K562 (cell line): Measurements from ENCODE around the gene PRC1. TPM values are rescaled to one million over a fixed set of nuclear protein-coding genes. Genes with fewer than 3 reads are reported as not detected.

Source experiments
- ATAC-seq: fragments of 200-7000 bp; cut with Tn5 transposase; 3 replicates; pipeline ENCODE4 v1.9.1; 2020; ENCODE audit warnings: moderate library complexity
- BruUV-seq: library from RNA; stranded (reverse); fragments of 400-500 nt; replicated peaks from 2 replicates; lab custom pipeline; 2021; lab: Mats Ljungman, UMichigan
- CTCF ChIA-PET: fragments of 300-600 bp; formaldehyde crosslinking; extraction: SDS; loops from one replicate; lab custom pipeline; 2021; ENCODE audit warnings: low intra/inter-chr PET ratio; lab: Yijun Ruan, JAX
- POLR2A ChIA-PET: fragments of 300-600, 350-650 bp; sonication (Branson Sonifier 250); formaldehyde crosslinking; extraction: SDS; loops from one replicate; lab custom pipeline; 2021; ENCODE audit warnings: antibody characterized with exemption, inconsistent platforms; lab: Yijun Ruan, JAX
- DNase-seq, 4 experiments: peaks; one replicate each; pipeline versions ENCODE4 v3.0.0 to v3.0.0-alpha.2; 2011 to 2018; ENCODE audit warnings: low spot score in 3 of 4, mixed read lengths in 3 of 4; ENCODE audit errors: extremely low read depth in 1 of 4
- FAIRE-seq: peaks from 2 replicates; lab custom pipeline; 2011; peaks lifted over from hg19 to GRCh38; lab: Jason Lieb, UNC
- H2AFZ ChIP-seq: 2 replicates; pipeline ENCODE4 v1.6.0; 2011; ENCODE audit warnings: low read depth, low read length, control low read depth, inconsistent platforms
- H3K27ac ChIP-seq: fragments of 200-600 bp; 3 replicates; pipeline ENCODE4 v1.8.0; 2011; ENCODE audit warnings: low read depth, mild to moderate bottlenecking, control low read depth, inconsistent platforms, low read length, moderate library complexity, mixed read lengths; ENCODE audit errors: extremely low read depth
- H3K27me3 ChIP-seq, 2 experiments: fragments of 300-600 bp in 1 of 2; 2 replicates in 1 of 2; 3 replicates in 1 of 2; pipeline versions ENCODE4 v1.6.0 to v1.8.0; 2011; ENCODE audit warnings: inconsistent platforms in 2 of 2, low read length in 2 of 2, mild to moderate bottlenecking in 1 of 2, mixed read lengths in 1 of 2, moderate library complexity in 1 of 2; ENCODE audit not compliant: control insufficient read depth in 2 of 2, insufficient read depth in 2 of 2
- H3K36me3 ChIP-seq: fragments of 300-600 bp; 3 replicates; pipeline ENCODE4 v1.8.0; 2011; ENCODE audit warnings: mild to moderate bottlenecking, low read length, inconsistent platforms; ENCODE audit not compliant: control insufficient read depth, insufficient read depth
- H3K4me1 ChIP-seq, 2 experiments: fragments of 200-600 bp in 1 of 2; replicated peaks in 1 of 2; 2 replicates in 1 of 2; 3 replicates in 1 of 2; pipeline versions ENCODE4 v1.5.1 to v1.8.0; 2011; ENCODE audit warnings: inconsistent platforms in 2 of 2, low read length in 2 of 2, mild to moderate bottlenecking in 1 of 2, mixed read lengths in 1 of 2, moderate library complexity in 1 of 2; ENCODE audit not compliant: control insufficient read depth in 2 of 2, insufficient read depth in 2 of 2
- H3K4me2 ChIP-seq: 2 replicates; pipeline ENCODE4 v1.6.1; 2011; ENCODE audit warnings: low read length, control low read depth, inconsistent platforms, mixed read lengths; ENCODE audit not compliant: insufficient read depth
- H3K4me3 ChIP-seq: fragments of 200-600 bp; sonication (generic), shearing (Covaris generic); 2 replicates; pipeline ENCODE4 v1.5.1; 2016; ENCODE audit warnings: control low read depth, inconsistent platforms
- H3K79me2 ChIP-seq: fragments of 200-600 bp; 3 replicates; pipeline ENCODE4 v1.8.0; 2011; ENCODE audit warnings: low read length, inconsistent platforms; ENCODE audit not compliant: control insufficient read depth, insufficient read depth
- H3K9ac ChIP-seq, 2 experiments: 2 replicates each; pipeline versions ENCODE4 v1.6.0 to v1.6.1; 2011; ENCODE audit warnings: low read depth in 2 of 2, low read length in 2 of 2, control low read depth in 1 of 2, inconsistent platforms in 1 of 2, mild to moderate bottlenecking in 1 of 2, mixed read lengths in 1 of 2; ENCODE audit not compliant: insufficient read depth in 1 of 2
- H3K9me1 ChIP-seq: one replicate; pipeline ENCODE4 v1.6.0; 2011; ENCODE audit warnings: inconsistent platforms, mild to moderate bottlenecking, low read length, moderate library complexity; ENCODE audit not compliant: control insufficient read depth, insufficient read depth
- H3K9me3 ChIP-seq: replicated peaks from 2 replicates; pipeline ENCODE4 v1.5.1; 2011; ENCODE audit warnings: low read depth, low read length, inconsistent platforms; ENCODE audit not compliant: control insufficient read depth, insufficient read depth
- H4K20me1 ChIP-seq: replicated peaks from 2 replicates; pipeline ENCODE4 v1.6.1; 2011; ENCODE audit warnings: low read length, inconsistent platforms, mixed read lengths; ENCODE audit not compliant: control insufficient read depth, insufficient read depth
- ARID1B ChIP-seq: fragments of 450-650 bp; IDR thresholded peaks from 2 replicates; pipeline ENCODE4 v1.6.1; 2016; ENCODE audit warnings: antibody characterized with exemption, mild to moderate bottlenecking, inconsistent platforms
- CCAR2 ChIP-seq: fragments of 200-400 bp; formaldehyde crosslinking; IDR thresholded peaks from 2 replicates; pipeline ENCODE4 v1.6.1; 2017; ENCODE audit warnings: mild to moderate bottlenecking, low read depth, low read length
- CGGBP1 ChIP-seq: fragments of 250-450 bp; sonication (Bioruptor Pico); IDR thresholded peaks from 2 replicates; pipeline ENCODE4 v1.9.0; 2021; ENCODE audit warnings: mild to moderate bottlenecking
- HMG20B ChIP-seq: fragments of 250-450 bp; sonication (Bioruptor Pico); IDR thresholded peaks from 2 replicates; pipeline ENCODE4 v1.5.0; 2021; ENCODE audit warnings: mild to moderate bottlenecking
- HSF4 ChIP-seq: fragments of 250-450 bp; sonication (Bioruptor Pico); IDR thresholded peaks from 2 replicates; pipeline ENCODE4 v2.1.2; 2022; ENCODE audit warnings: mild to moderate bottlenecking, moderate library complexity, borderline replicate concordance
- JUNB ChIP-seq: fragments of 450-650 bp; formaldehyde crosslinking; conservative IDR thresholded peaks from 2 replicates; pipeline ENCODE4 v1.4.0; 2020; ENCODE audit warnings: mild to moderate bottlenecking
- PHB ChIP-seq: fragments of 250-450 bp; sonication (Bioruptor Pico); IDR thresholded peaks from 2 replicates; pipeline ENCODE4 v1.5.0; 2021
- ZNF717 ChIP-seq: fragments of 250-450 bp; sonication (Bioruptor Pico); IDR thresholded peaks from 2 replicates; pipeline ENCODE4 v1.5.0; 2021
- whole genome bisulfite sequencing: fragments of 100-300 bp; shearing (Covaris generic); methylation state at CpG from one replicate; pipeline ENCODE4 v1.1.6; 2016; ENCODE audit warnings: low coverage, mixed read lengths; ENCODE audit not compliant: insufficient coverage; ENCODE audit errors: missing lambda C conversion rate; 5-methylcytosine and 5-hydroxymethylcytosine counted together
- in situ Hi-C: fragments of 300-500 bp; cut with MboI; formaldehyde crosslinking; loops from 4 replicates; pipeline ENCODE4 v1.15.0; 2018; ENCODE audit warnings: inconsistent platforms, mixed read lengths
- intact Hi-C: fragments of 100-400 bp; cut with micrococcal nuclease; formaldehyde crosslinking; loops from 2 replicates; pipeline ENCODE4 v1.14.2; 2022
- polyA plus RNA-seq, 8 experiments: library from polyadenylated mRNA; depleted of rRNA in 4 of 8; stranded (reverse) in 5 of 8; unstranded in 3 of 8; fragments of >200 nt; fragmentation: Nextera tagmentation in 2 of 8; fragmentation: Illumina TruSeq in 1 of 8; extraction: Ambion mirVana in 2 of 8; extraction: Trizol in 1 of 8; gene quantifications; 2 replicates each; pipeline versions ENCODE4 v1.2.1 to v1.2.3, GENCODE V29; 2011 to 2014; ENCODE audit warnings: inconsistent platforms in 1 of 8, missing spikeins in 1 of 8
- total RNA-seq, 7 experiments: library from RNA; depleted of rRNA in 6 of 7; stranded (reverse); fragments of >200 nt in 6 of 7; fragmentation: Illumina TruSeq in 2 of 7; extraction: Trizol in 2 of 7; gene quantifications; 2 replicates each; pipeline versions ENCODE4 v1.2.1 to v1.2.3, GENCODE V29; 2011 to 2021; ENCODE audit warnings: low replicate concordance in 1 of 7

PRC1 gene
- total and polyA plus RNA-seq, 9 of the 15 experiments (the other 6 are each of a cell fraction or from before 2014, with no cell fraction given) = 156 to 391 (median 240) TPM

DNA sequence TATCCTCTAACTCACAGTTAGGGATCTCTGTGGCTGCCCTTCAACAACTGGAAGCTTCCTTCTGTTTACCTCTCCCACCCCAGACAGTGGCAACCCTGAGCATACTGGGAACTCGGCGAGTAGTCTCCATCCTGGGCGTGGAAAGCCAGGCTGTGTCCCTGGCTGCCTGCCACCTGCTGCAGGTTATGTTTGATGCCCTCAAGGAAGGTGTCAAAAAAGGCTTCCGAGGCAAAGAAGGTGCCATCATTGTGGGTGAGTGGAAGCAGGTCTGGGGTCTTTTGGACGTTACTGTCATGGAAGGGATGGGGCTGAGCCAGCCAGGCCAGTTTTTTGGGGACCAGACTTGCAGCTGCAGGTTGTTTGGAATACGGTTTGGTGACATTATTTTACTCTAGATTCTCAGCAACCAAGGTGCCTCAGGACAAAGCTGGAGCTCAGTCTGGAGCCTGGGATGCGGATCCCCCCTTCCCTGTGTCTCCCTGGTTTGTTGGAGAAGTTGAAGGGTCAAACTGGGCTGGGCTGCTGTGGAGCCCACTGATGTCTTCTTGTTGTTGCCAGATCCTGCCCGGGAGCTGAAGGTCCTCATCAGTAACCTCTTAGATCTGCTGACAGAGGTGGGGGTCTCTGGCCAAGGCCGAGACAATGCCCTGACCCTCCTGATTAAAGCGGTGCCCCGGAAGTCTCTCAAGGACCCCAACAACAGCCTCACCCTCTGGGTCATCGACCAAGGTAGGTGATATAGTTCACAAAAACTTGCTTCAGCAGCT, 51.8 kb downstream of the PRC1 start:
- peaks cover 1 to 13% of the 10 kb centered on the region in 2 experiments; a peak in 4 of 5 replicates for H3K4me1 ChIP-seq
- ChIA-PET CTCF (no interaction called here), POLR2A (interaction anchor here (0.6 to 2.3 kb wide), 4 partner anchors 11 to 164 kb away, joined by 3 to 9 read pairs (median 4); partner anchors contain the start of gene RCCD1)
- no peaks in the 10 kb centered on the region for H3K9me1 ChIP-seq
- DNase-seq (no peak), ATAC-seq (no peak)
- 0 out of 2 replicates have a peak, but pooled peaks cover 5% of the 10 kb centered on the region for H4K20me1 ChIP-seq
- no peaks in the 10 kb centered on the region for H3K27me3 ChIP-seq
- no TSS peak for BruUV-seq
- no peaks in the 10 kb centered on the region for H3K9me3 ChIP-seq
- peak overlapping the region in 1 of 2 experiments; percentile 41; a peak in 1 of 4 replicates for H3K9ac ChIP-seq
- H3K27ac ChIP-seq = no peak overlapping the region
- no peak overlapping the region for H2AFZ ChIP-seq
- in situ Hi-C loops = no loop called here
- no peak overlapping the region for H3K4me2 ChIP-seq
- intact Hi-C loops = no loop called here
- H3K79me2 ChIP-seq = peaks cover 2% of the 10 kb centered on the region; the same call in 1 of the 3 replicates
- no peak for TF ChIP-seq CCAR2
- no peak for TF ChIP-seq ZNF717 (CRISPR knock-in tag)
- TF ChIP-seq CGGBP1 (CRISPR knock-in tag) = no peak
- TF ChIP-seq, all 486 proteins: peak for 0
- no peak for FAIRE-seq
- Histone ChIP-seq H3K36me3 (peaks cover 84% of the 10 kb centered on the region; the same call in 2 of the 3 replicates), H3K4me3 (no peak overlapping the region)
- 92% methylated on average over 12 of the region's 12 CpGs for WGBS

GRCh38 chr15:90941038-90941437, 53.3 kb downstream of the PRC1 start:
- Histone ChIP-seq H3K36me3 (peaks cover 81% of the 10 kb centered on the region), H3K4me1 (peaks cover 4 to 10% of the 10 kb centered on the region in 2 experiments; a peak in 4 of 5 replicates), H4K20me1 (no peaks in the 10 kb centered on the region), H3K9me3 (no peaks in the 10 kb centered on the region), H3K9ac (peak overlapping the region in 1 of 2 experiments; percentile 79; a peak in 2 of 4 replicates), H3K79me2 (peaks cover 14% of the 10 kb centered on the region), H3K9me1 (no peaks in the 10 kb centered on the region), H3K27me3 (no peaks in the 10 kb centered on the region), H3K4me2 (no peak overlapping the region), H3K4me3 (no peak overlapping the region), H2AFZ (no peak overlapping the region), H3K27ac (no peak overlapping the region)
- BruUV-seq = TSS peak; percentile 15
- ATAC-seq = no peak
- CTCF ChIA-PET = no interaction called here
- in situ Hi-C loops (no loop called here), intact Hi-C loops (no loop called here)
- no peak for FAIRE-seq
- DNase-seq = no peak
- WGBS = 93% methylated on average over 4 of the region's 4 CpGs
- no peak for TF ChIP-seq HSF4
- no peak for TF ChIP-seq ARID1B
- no peak for TF ChIP-seq PHB
- TF ChIP-seq JUNB (CRISPR knock-in tag) = no peak
- no peak for TF ChIP-seq HMG20B (CRISPR knock-in tag)
- POLR2A ChIA-PET = interaction anchor here (0.6 to 1.0 kb wide), 2 partner anchors 14 to 49 kb away, joined by 3 to 6 read pairs; partner anchors contain the start of gene RCCD1
